SK-N-SH (cell line): ENCODE results near the gene DMRTA2.

ENCODE experiments used
- CTCF ChIP-seq: fragments of 200-600 bp; sonication (generic); IDR thresholded peaks from 2 replicates; pipeline ENCODE4 v1.6.1; 2017; ENCODE audit warnings: antibody characterized with exemption, mild to moderate bottlenecking, moderate library complexity
- EP300 ChIP-seq, 2 experiments: IDR thresholded peaks; 2 replicates each; pipeline versions ENCODE4 v1.4.0 to v1.6.1; 2012; ENCODE audit warnings: borderline replicate concordance in 1 of 2, low read depth in 1 of 2, low read length in 1 of 2
- EZH2phosphoT487 ChIP-seq: fragments of 200-600 bp; sonication (generic); IDR thresholded peaks from 2 replicates; pipeline ENCODE4 v1.6.1; 2017; ENCODE audit warnings: low read depth, mixed run types, mild to moderate bottlenecking, antibody characterized with exemption, moderate library complexity, borderline replicate concordance
- JUND ChIP-seq: IDR thresholded peaks from 2 replicates; pipeline ENCODE4 v1.4.0; 2012
- PBX3 ChIP-seq: IDR thresholded peaks from 2 replicates; pipeline ENCODE4; 2012
- TAF1 ChIP-seq: IDR thresholded peaks from 2 replicates; pipeline ENCODE4 v1.6.1; 2012; ENCODE audit warnings: low read depth, mild to moderate bottlenecking, low read length, moderate library complexity, borderline replicate concordance

GRCh38 chr1:50436489-50436888 is 13.2 kb upstream of the DMRTA2 start:
- TF ChIP-seq EZH2phosphoT487, result no peak
- no peak for TF ChIP-seq JUND
- no peak for TF ChIP-seq CTCF
- no peak for TF ChIP-seq PBX3
- TF ChIP-seq EP300 (IDR thresholded peaks at IDR 0.05; ENCODE audit: borderline replicate concordance in 1 of 2, low read depth in 1 of 2, low read length in 1 of 2), result no peak
- no peak for TF ChIP-seq TAF1
